Subcutaneous adipose tissue (tissue), 4 donors: ENCODE results near the gene SAE1. TPM values are rescaled to one million over a fixed set of nuclear protein-coding genes. Genes with fewer than 3 reads are reported as not detected.

Experiments
- CTCF ChIP-seq: fragments of 450-650 bp; IDR thresholded peaks from one replicate; pipeline ENCODE4 v1.5.1; 2016; ENCODE audit warnings: low read depth, mild to moderate bottlenecking, control low read depth, antibody characterized with exemption, moderate library complexity
- small RNA-seq: library from RNA; depleted of rRNA; stranded (forward); fragments of <200 nt; gene quantifications from one replicate; pipeline ENCODE3, GENCODE V24; 2016
- total RNA-seq, 4 donors: library from RNA; depleted of rRNA; stranded (reverse); fragments of >200 nt; gene quantifications; one replicate each; pipeline ENCODE4 v1.1.0, GENCODE V29; 2016

SAE1 gene
- total RNA-seq, 4 donors from 2014 or later: 43.9 to 56.7 (median 51.4) TPM

- TF ChIP-seq CTCF: no peak
Measured at GRCh38 chr19:47258895-47259555, 128.4 kb downstream of the SAE1 start.

Small RNAs within 50 kb of the gene (small RNA-seq; reads per million reads assigned to genes)
- gene MIR3190: not detected

Other genes starting within 250 kb of the SAE1 start
- under 1 TPM in 1 of 4 donors, not detected in 3; 0.44 TPM for gene NPAS1, start 111.0 kb upstream of the SAE1 start, total RNA-seq
- 10 to 100 TPM; 25.2 to 42.7 (median 29.2) TPM for gene TMEM160, start 82.2 kb upstream of the SAE1 start, total RNA-seq
- gene ZC3H4, start 17.1 kb upstream of the SAE1 start, total RNA-seq: 10 to 100 TPM; 11.9 to 26.9 (median 17.5) TPM
- 1 to 10 TPM in 3 of 4 donors, not detected in 1; 2.8 to 6.1 (median 4.0) TPM for gene BBC3, start 100.4 kb downstream of the SAE1 start, total RNA-seq
- 10 to 100 TPM in 2 of 4 donors, 1 to 10 TPM in 2; 6.4 to 23.2 (median 11.4) TPM for gene CCDC9, start 125.7 kb downstream of the SAE1 start, total RNA-seq
- gene INAFM1, start 144.1 kb downstream of the SAE1 start, total RNA-seq: 1 to 10 TPM; 1.6 to 8.4 (median 5.8) TPM
- 10 to 100 TPM in 3 of 4 donors, 1 to 10 TPM in 1; 8.5 to 90.8 (median 22.0) TPM for gene C5AR1, start 179.0 kb downstream of the SAE1 start, total RNA-seq
- gene C5AR2, start 201.3 kb downstream of the SAE1 start, total RNA-seq: 10 to 100 TPM in 2 of 4 donors, 1 to 10 TPM in 2; 1.3 to 27.9 (median 8.4) TPM
- 1 to 10 TPM; 7.3 to 8.2 (median 8.1) TPM for gene DHX34, start 218.5 kb downstream of the SAE1 start, total RNA-seq